Dedifferentiated amniotic fluid mesenchymal stem cell (primary cell): ENCODE data around the gene MRPS33.
"Not testable (repeated sequence)": the region's sequence is repeated elsewhere in the genome, so short reads cannot be mapped to it uniquely, and the experiment has no call there.

ENCODE experiments used
- DNase-seq: peaks from one replicate; pipeline ENCODE4 v3.0.0-alpha.2; 2016; ENCODE audit errors: extremely low spot score

Gene MRPS33

DNA sequence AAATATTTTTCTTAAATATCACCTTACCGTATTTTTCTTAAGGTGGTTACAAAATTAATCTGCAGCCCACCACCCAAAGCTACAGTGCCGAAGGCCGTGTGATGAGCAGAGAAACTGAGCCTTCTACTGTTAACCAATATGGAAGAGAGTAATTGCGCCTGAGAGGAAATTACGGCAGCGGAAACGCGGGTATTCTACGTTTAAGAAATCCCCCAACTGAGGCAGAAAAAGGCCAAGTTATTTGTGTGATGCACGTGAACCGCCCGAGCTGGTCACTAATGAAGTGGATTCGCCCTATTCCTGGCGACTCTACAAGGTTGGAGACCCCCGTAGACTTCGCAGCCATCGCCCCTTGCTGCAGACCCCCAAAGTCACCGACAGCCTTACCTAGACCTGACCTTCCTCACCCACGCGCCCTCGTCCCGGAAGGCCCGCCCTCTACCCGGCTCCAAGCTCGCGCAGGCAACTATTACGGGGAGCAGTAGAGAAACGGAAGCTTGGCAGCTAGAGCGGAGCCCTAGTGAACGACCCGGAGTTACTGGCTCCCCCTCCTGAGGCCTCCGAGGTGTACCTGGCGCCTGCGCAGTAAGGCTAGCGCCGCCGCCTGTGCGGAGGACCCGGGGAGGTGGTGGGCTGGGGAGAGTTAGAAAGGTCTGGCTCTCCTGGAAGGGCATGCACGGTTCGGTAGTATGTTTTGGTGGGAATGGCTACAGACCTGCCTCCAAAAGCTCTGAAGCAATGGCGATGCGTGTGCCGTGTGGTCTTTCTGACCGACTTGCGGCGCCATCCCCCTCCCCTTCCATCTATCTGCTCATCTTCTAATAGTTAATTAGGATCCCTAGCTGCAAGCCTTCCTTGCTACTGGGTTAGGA is at the start of gene MRPS33:
MRPS33 (minus strand) TSS at position 429 of the 872 bp plus-strand sequence. CDS start 4,319 bp downstream, outside the sequence.
- DNase-seq: peak; percentile 93

- no peak for DNase-seq
Observed at GRCh38 chr7:141057788-141058187, 43.0 kb upstream of the MRPS33 start.

DNA sequence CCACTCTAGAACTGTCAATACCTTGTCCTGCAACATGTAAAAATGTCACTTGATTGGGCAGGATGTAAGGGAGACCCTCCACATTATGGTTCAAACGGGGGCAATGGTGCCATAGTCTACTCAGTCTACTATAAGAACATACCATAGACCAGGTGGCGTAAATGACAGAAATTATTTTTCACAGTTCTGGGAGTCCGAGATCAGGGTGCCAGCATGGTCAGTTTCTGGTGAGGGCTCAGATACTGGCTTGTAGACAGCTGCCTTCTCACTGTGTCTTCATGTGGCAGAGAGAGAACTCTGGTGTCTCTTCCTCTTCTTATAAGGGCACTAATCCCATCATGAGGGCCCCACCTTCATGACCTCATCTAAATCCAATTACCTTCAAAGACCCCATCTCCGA is 40.4 kb upstream of the MRPS33 start:
- no peak for DNase-seq

- DNase-seq: no peak
Observed at GRCh38 chr7:141053626-141054025, 38.9 kb upstream of the MRPS33 start.

- DNase-seq: peak; percentile 43
Observed at GRCh38 chr7:141045842-141046620, 31.3 kb upstream of the MRPS33 start.

DNA sequence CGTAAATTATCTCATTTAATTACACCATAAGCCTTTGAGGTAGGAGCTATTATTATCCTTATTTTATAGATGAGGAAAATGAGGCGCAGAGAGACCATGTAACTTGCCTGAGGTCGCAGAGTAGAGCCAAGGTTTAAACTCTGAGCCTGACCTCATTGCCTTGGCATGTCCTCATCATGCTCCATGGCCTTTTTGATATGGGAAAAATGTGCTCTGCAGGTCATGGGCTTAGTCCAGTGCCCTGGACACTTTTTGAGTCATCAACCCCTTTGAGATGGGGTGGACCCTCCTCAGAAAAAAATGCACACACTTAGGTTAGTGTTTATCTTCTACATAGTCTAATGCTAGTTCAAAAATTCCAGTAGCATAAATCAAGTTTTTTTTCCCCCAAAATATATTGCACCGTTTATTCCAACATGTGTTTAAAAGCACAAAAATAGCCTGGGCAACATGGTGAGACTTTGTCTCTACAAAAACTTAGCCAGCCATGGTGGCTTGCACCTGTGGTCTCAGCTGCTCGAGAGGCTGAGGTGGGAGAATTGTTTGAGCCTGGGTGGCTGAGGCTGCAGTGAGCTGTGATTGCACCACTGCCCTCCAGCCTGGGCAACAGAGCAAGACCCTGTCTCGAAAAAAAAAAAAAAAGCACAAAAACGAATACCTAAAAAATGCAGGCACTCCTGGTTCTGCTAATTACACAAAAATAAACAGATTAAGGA is 30.5 kb upstream of the MRPS33 start:
- no peak for DNase-seq

DNA sequence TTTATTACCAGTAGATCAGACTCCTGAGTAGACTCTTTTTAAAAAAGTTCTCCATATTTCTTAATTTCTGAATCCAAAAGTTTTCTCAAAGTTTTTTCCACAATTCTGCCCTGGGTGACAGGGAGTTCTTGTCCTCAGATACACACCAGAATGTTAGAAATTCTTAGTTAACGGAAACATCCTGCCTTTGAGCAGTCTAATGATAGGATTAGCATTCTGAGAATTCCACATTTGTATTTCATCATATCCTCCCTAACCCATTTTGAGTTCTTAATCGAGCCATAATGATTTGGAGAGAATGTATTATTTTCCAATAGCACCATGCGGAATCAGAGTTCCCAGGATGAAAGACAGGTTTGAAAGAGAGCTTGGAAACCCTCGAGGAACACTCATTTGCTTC is 28.9 kb upstream of the MRPS33 start:
- DNase-seq: no peak

DNA sequence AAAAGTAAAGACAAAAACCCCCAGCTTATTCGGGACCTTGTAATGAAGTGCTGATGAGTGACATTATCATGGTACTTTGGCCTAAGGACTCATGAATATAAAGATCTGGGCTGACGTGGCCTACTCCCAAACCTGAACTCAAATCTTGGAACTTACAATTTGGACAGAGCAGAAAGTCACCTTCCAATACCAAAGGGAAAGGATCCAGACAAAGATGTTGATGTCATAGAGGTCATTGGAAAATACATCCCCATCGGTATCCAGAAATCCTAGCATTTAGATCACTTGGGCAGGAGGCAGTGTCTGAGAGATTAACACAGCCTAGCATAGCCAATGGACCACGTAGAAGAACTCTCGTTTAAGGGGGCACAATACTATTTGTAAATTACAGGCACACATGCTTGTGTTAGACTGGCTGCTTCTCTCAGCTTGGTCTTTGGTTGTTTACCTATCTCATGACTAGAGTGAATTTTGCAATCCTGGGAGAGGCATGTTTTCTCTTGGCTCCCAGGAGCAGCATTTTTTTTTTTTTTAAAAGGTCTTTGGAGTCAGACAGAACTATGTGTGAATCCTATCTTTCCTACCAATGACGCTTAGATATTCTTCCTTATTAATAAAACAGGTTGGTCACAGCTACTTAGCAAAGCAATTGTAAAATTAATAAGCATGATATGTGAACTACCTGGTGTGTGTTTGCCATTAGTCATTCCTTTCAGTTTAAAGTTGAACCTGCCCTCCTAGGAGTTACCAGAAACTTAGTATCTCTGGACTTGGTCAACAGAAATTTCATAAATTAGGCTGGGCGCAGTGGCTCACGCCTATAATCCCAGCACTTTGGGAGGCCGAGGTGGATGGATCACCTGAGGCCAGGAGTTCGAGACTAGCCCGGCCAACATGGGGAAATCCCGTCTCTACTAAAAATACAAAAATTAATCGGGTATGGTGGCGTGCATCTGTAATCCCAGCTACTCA is 27.8 kb upstream of the MRPS33 start:
- DNase-seq: no peak

- DNase-seq: peak; percentile 17
Observed at GRCh38 chr7:141039376-141039775, 24.6 kb upstream of the MRPS33 start.

DNA sequence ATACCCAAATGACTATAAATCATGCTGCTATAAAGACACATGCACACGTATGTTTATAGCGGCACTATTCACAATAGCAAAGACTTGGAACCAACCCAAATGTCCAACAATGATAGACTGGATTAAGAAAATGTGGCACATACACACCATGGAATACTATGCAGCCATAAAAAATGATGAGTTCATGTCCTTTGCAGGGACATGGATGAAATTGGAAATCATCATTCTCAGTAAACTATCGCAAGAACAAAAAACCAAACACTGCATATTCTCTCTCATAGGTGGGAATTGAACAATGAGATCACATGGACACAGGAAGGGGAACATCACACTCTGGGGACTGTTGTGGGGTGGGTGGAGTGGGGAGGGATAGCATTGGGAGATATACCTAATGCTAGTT is 23.3 kb upstream of the MRPS33 start:
- DNase-seq: not testable (repeated sequence)

- not testable (repeated sequence) for DNase-seq
Observed at GRCh38 chr7:141032539-141033323, 18.0 kb upstream of the MRPS33 start.

DNA sequence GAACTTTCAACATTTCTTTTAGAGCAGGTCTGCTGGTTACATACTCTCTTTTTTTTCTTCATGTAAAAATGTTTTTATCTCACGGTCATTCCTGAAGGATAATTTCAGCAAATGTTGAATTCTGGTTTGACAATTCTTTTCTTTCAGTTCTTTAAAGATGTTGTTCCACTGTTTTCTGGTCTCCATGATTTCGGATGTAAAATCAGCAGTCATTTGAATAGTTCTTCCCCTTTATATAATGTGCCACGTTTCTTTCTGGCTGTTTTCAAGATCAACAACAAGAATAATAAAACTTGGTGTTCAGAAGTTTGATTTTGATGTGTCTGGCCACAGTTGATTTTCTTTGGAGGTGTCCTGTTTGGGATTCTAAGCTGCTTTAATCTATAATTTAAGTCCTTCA is 14.0 kb upstream of the MRPS33 start:
- DNase-seq: no peak

DNA sequence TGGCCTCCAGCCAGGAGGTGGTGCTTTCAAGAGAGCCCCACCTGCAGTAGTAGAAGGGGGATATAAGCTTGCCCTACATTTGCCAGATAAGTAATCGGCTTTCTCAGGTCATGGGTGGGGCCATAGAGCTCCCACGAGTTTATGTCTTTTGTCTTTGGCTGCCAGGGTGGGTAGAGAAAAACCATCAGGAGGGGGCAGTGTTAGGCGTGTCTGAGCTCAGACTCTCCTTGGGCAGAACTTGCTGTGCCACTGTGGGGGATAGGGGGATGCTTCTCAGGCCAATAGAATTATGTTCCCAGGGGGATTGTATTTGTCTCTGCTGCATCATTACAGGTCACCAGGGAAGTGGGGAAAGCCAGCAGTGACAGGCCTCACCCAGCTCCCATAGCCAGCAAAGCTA is 12.3 kb upstream of the MRPS33 start:
- no peak for DNase-seq

DNA sequence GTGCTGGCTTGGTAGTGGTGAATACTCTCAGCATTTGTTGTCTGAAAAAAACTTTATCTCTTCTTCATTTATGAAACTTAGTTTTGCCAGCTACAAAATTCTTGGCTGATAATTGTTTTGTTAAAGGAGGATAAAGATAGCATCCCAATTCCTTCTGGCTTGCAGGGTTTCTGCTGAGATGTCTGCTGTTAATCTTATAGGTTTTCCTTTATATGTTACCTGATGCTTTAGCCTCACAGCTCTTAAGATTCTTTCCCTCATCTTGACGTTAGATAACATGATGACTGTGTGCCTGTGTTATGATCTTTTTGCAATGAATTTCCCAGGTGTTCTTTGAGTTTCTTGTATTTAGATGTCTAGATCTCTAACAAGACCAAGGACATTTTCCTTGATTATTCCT is 9.9 kb upstream of the MRPS33 start:
- no peak for DNase-seq

GRCh38 chr7:141023295-141023694 is 8.5 kb upstream of the MRPS33 start:
- no peak for DNase-seq

GRCh38 chr7:141017555-141017954 is 2.8 kb upstream of the MRPS33 start:
- DNase-seq: no peak

GRCh38 chr7:141016349-141016748 is 1.6 kb upstream of the MRPS33 start:
- DNase-seq: no peak

DNA sequence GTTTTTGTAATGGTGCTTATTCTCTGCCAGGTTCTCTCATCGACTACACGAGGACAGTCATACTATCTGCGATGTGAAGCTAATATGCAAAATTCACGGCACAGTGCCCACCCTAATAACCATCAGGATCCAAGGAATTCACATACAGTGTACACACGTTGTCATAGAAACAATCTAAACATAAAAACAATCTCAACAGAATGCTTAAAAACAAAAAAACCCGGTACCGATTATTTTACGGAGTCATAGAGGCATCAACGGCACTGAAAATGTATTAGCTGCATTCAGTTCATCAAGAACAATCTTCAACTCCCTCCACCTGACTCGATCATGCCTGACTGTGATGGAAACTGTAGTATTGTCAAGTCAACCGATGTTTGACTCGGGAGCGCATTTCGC is 628 bp downstream of the MRPS33 start:
- DNase-seq: peak; percentile 36

- DNase-seq: no peak
Observed at GRCh38 chr7:141013345-141013715, 1.4 kb downstream of the MRPS33 start.

DNA sequence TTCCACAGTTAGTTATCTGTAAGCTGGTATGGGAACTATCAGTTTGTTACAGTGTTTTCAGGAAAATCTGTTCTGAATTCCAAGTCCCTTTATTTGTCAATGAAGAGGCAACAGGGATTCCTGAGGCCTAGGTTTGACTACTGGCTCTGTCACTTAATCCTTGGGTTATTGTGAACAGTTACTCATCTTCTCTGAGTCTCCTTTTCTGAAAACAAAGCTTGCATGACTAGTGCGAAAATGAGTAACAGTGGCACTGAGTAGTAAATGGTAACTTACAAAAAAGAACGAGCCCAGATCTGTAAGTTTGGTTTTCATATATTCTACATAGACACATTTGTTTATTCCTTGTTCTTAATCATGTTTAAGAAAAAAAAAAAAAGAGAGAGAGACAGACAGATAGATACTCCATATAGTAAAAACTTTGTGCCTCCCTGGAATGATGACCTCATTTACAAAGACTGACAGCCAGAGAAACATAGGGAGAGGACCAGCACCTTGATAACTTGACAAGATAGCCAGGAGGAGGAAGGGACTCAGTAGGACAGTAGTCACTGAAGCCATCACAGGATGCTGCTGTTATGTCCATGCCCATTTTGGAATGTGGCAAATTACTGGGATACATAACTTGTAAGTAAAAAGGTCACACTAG is 1.9 kb downstream of the MRPS33 start:
- no peak for DNase-seq
